HG02885 (cell line): ENCODE data around the gene CETP.
"Not testable (repeated sequence)": the region's sequence is repeated elsewhere in the genome, so short reads cannot be mapped to it uniquely, and the experiment has no call there.

Experiments
- ATAC-seq: cut with Tn5 transposase; IDR thresholded peaks from one replicate; pipeline ENCODE4 v1.9.1; 2021; ENCODE audit warnings: mild to moderate bottlenecking; ENCODE audit not compliant: unreplicated experiment, poor library complexity

The CETP gene

DNA sequence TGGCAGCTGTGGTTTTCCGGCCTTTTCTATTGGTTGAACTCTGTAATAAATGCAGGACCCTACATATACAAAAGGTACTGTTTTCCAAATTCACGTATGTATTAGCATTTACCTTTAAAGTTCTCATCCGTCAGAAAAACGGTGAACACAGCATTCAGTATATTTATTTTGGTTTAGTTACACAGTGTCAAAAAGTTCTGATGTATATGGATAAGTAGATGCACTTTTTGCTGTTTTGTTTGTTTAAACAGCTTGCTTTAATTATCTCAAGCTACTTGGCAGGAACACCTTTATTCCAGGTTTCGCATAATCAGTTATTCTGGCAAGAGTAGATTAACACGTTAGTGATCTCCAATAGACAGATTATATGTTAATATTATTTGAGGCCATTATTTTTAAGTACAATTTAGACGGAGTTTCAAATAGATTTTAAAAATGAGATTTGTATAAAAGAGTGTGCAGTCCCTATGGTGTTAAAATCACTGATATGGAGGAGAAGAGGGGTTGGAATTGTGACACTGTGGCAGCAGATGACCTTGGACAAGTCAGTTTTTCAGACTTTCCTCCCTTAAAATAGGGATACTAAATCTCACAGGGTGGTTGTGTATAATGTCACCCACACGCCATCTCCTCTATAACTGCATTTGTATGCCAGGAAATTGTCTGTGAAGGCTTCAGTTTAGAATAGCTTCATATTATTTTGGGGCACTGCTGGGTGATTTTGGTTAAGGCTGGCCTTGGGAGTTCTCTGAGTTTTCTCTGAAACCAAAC is 27.7 kb upstream of the CETP start:
- ATAC-seq: no peak

DNA sequence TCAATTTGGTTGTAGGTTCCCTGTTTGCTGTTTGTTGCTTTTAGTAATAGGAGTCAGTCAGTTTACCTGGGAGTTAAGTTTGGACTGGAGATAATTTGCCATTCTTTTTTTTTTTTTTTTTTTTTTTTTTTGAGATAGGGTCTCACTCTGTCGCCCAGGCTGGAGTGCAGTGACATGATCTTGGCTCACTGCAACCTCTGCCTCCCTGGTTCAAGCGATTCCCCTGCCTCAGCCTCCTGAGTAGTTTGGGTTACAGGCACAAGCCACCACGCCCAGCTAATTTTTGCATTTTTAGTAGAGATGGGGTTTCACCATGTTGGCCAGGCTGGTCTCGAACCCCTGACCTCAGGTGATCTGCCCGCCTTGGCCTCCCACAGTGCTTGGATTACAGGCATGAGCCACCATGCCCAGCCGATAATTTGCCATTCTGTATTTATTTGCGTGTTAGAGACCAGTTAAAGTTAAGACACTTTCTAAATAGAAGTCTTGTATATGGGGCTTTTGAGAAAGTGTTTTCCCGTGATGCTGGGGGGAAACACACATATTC is 27.1 kb upstream of the CETP start:
- ATAC-seq: not testable (repeated sequence)

DNA sequence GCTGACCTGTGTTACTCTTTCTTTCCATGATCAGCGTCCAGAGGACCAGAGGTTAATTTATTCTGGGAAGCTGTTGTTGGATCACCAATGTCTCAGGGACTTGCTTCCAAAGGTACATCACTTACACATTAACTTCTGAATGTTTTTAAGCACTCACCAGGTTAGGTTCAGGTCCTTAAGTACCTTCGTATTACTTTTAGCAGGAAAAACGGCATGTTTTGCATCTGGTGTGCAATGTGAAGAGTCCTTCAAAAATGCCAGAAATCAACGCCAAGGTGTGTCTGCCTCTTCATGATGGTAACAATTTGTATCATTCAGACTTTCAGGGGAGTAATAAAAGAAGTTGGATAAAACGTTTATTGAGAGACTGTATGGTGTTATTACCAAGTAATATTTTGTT is 26.5 kb upstream of the CETP start:
- ATAC-seq: no peak

DNA sequence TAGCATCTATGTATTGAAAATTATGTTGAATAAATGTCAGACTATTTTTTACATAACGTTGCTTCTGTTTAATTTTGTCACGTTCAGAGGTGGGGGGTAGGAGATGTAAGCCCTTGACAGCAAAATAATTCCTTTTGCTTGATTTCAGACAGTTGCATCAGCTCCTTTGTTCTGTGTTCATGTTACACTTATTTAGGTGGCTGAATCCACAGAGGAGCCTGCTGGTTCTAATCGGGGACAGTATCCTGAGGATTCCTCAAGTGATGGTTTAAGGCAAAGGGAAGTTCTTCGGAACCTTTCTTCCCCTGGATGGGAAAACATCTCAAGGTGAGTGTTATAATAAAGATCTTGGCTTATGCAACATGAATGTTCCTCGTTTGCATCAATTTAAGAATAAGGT is 25.3 kb upstream of the CETP start:
- no peak for ATAC-seq

DNA sequence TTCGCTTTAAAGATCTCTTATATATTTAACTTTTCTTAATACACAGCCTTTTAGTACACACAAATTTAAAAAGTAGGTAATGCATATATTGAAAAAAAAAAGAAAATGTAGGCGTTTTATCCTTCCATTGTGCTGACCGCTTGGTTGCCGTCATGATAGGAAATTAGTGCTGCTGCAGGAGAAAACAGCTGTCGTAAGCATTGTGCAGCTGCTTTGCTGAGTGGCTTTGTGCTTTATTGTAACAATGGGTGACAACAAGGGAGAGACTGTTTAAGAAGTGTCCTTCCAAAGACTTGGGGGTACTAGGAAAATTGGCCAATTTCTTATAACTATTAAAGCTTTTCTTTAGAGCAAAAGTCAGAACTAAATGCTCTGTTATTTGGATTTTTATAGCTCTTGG is 24.8 kb upstream of the CETP start:
- ATAC-seq: no peak

DNA sequence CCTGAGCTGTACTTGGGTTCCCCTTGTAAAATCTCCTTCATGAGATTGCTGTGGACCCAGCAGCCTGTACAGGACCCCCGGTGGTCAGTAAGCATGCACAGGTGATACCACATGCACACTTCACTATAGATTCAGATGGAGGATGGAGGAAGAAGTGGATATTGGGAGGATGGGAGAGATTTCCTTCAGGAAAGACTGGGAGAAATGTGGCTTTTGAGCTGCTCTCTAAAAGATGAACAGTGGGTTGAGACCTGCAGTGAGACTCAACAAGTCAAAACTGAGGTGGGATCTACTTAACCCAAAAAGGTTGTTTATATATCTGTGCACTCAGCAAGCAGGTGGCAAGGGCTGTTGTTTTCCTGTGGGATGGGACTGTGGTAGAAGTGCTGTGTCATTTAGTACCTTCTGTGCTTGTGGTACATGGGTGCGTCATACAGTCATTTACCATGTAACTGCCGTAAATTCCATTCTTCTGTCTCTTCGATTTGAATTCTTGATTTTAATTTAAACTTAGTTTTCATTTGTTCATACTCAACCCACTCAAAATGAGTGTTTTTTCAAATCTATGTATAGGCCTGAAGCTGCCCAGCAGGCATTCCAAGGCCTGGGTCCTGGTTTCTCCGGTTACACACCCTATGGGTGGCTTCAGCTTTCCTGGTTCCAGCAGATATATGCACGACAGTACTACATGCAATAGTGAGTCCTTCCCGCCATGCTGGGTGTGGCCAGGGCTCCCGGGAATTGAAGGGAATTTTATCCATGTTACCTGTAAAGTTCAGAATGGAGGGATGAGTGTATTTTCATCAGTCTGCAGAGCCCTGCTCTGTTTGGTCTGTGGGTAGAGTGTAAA is 22.9 kb upstream of the CETP start:
- ATAC-seq: no peak

DNA sequence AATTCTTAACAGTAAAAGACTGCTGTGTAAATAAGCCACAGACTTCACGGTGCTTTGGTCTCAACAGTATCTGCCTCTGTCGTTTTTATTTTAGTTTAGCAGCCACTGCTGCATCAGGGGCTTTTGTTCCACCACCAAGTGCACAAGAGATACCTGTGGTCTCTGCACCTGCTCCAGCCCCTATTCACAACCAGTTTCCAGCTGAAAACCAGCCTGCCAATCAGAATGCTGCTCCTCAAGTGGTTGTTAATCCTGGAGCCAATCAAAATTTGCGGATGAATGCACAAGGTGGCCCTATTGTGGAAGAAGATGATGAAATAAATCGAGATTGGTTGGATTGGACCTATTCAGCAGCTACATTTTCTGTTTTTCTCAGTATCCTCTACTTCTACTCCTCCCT is 21.9 kb upstream of the CETP start:
- ATAC-seq: no peak

DNA sequence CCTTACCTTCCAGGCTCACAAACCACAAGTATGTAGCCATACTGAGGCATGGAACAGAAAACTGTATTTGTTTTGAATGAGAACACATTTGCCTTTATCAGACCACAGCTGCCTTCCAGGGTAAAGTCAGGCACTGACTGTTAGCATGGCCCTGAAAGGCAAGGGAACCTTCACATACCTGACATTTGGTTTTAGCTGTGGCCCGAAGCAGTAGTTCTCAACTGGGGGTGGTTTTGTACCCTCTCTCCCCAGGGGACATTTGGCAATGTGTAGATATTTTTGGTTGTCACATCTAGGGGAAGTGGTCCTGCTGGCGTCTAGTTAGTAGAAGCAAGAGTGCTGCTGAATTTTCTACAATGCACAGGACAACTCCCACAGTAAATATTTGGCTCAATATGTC is 20.7 kb upstream of the CETP start:
- no peak for ATAC-seq

DNA sequence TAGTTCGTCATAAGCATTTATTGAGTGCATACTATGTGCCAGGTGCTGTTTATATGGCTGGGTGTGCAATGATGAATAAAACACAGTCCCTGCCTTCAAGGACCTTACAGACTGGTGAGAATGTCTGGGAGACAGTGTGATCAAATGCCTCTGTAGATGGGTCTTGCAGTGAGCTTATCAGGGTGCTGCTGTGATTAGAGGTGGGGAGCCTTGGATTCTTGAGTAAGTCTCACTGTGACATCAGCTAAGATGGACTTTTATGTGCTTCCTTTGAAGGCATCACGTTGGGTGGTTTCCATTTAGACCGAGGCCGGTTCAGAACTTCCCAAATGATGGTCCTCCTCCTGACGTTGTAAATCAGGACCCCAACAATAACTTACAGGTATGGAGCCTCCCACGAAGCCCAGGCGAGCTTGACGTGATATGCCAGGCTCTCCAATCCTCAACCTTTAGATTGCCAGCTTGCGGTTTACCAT is 19.9 kb upstream of the CETP start:
- no peak for ATAC-seq

DNA sequence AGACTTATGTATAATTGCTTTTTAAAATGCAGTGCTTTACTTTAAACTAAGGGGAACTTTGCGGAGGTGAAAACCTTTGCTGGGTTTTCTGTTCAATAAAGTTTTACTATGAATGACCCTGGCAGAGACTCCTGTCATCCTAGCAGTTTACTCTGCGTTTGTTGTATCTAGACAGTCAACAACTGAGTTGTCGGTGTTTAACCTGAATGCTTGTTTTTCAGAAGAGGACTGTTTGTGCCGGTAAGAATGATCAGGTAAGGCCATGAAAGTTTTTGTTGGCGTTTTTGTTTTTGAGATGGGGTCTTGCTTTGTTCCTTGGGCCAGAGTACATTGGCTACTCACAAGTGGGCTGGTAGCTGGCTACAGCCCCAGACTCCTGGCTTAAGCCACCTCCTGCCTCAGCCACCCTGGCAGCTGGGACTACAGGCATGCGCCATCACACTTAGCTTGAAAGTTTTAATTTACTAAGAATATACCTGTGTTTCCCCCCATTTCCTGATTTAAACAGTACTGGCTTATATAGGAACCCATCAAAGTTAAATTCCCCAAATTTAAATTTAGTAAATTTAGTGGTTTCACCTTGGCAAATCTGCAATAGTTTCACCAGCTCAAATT is 17.9 kb upstream of the CETP start:
- no peak for ATAC-seq

DNA sequence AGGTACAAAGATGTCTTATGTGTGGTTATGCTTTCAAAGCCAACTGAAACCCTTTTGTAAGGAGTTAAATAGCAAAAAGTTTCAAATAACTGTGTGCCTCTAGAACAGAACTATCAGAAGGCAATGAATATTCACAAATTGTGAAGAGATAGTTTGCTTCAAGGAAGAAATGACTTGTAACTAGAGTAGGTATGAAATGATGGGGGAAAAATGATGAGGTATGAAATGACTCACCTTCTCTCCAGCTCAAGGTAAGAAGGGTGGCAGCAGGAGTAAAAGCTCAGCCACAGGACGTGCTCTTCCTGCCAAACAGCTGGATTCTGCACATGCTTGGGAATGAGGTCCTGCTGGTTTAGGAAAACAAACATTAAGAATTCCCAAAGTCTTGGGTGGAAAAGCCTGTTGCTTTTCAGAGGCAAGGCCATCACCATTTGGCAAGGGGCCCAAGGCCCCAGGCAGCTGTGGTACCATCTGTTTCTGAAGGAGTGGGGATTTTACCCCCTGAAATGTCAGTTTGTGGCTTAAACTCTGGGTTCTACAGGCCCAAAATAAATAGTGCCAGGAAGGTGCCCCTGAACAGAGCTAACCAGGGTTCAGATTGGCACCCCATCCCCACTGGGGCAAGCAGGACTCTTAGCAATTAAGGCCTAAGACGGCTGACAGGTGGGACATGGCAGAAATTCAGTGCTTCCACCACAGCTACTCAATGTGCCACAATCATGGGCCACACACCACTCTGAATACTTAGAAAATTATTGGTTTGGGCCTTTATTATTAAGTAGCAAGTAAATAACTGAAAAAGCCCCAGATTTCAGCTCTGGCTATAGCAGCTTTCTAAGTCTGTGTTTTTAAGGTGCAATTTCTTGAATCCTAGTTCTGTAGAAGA is 16.6 kb upstream of the CETP start:
- ATAC-seq: peak; percentile 45

DNA sequence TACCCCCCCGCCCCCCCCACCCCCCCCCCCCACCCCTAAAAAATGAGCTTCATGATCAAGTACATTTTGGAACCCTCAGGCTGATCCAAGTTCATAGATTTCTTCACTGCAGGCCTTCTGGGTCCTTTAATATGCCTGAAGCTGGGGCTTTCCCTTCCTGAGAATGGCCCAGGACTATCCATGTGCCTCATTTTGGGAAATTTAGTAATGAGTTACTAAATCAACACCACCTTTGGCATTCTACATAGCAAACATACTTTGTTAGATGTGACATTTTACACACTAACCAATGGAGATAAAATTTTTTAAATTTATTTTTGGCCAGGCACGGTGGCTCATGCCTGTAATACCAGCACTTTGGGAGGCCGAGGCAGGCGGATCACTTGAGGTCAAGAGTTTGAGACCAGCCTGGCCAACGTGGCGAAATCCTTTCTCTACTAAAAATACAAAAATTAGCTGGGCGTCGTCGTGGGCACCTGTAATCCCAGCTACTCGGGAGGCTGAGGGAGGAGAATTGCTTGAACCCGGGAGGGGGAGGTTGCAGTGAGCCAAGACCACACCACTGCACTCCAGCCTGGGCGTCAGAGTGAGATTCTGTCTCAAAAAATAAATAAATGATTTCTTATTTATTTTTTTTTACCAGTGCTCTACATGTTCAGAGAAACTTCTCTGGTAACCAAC is 15.8 kb upstream of the CETP start:
- ATAC-seq: no peak

DNA sequence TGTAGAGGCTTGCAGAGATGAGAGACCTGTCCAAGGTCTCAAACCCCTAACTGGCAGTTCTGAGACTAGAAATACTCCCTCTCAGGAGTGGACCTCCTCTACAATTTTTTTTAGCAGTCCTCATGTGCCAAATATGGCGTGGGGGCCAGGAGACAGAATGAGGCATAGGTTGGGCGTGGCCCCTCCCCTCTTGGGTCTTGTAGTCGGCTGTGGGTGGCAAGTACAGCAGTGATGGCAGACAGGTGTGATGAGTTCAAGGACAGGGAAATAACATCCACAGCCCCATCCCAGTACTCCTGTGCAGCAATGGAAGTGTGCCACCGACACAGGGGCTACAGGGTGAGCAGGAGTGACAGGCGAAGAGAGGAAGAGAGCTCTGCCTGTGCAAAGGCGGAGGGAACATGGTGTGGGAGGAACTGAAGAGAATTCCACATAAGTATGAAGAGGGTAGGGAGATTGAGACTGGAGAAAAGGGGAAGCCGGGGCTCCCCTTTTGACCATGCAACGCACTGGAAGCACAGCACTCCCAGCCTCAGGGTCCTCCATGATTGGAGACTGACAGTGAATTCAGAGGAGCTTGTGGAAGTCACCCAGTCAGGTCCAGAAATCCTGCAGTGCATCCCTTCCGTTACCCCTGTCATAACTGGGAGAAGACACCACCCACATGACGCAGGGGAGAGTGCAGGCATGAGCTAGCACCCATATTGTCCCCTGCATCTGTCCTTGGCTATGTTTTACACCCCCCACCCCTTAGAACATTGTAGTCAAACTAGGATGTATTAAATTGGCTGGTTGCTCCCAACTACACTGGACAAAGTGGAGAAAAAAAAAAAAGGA is 14.8 kb upstream of the CETP start:
- ATAC-seq: no peak

DNA sequence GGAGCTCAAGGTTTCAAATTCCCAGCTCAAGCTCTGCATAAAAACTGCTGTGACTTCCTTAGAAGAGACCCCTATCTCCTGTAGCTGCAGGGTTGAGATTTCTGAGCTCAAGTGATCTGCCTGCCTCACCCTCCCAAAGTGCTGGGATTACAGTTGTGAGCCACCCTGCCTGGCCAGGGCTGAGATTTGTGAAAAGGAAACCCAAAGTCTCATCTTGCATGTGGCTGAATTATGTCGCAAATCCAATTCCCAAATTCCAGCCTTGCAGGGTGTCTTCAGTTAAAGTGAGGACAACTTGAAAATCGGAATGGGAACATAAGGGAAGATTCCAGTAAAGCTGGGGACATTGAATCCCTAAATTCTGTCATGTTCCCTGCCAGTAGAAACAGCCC is 14.2 kb upstream of the CETP start:
- ATAC-seq: no peak

DNA sequence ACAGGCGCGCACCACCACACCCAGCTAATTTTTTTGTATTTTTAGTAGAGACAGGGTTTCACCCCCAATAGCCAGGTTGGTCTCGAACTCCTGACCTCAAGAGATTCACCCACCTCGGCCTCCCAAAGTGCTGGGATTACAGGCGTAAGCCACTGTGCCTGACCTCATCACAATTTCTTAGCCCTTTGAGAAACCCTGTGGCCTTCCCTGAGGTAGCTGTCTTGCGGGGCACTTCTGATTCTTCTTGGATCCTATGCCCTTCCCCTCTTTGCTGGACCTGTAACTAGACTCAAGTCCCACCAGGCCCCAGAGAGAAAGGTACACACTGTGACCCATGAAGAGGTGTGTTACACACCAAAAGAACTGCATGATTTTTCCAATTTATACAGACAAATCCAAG is 13.5 kb upstream of the CETP start:
- no peak for ATAC-seq

DNA sequence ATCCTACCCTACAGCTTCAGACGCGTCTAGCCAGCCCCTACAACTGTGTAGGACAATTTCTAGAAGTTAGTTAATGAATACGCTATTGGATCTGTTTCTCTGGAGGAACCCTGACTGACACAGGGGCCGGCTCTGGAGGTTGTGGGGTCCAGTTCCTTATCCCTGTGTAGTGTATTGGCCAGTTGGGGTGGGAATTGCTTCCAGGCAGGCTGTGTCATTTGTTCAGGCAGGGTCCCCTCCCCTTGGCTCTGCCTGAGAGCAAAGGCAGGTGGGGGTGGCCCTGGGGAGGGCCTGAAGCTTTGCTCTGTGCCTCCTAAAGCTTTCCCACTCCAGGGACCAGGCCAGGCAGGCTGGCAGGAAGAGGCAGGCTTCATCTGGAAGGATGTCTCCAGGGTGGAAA is 11.7 kb upstream of the CETP start:
- ATAC-seq: no peak

DNA sequence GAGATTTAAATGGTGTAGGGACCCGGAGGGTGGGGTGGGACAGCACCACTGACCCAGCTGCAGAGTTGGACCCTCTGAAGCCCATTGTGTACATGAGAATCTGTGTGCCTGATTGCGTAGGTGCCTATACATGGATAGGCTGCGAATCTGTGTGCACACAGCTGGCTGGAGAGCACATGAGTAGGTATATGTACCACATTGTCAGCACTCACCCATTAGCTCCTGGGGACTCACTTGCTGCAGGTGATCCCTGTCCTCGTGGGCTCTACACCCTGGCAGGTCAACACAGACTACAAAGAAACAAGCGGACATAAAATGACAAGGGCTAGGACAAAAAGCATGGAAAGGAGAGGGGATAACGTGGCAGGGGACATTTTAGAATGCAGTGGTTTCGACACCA is 11.3 kb upstream of the CETP start:
- no peak for ATAC-seq

DNA sequence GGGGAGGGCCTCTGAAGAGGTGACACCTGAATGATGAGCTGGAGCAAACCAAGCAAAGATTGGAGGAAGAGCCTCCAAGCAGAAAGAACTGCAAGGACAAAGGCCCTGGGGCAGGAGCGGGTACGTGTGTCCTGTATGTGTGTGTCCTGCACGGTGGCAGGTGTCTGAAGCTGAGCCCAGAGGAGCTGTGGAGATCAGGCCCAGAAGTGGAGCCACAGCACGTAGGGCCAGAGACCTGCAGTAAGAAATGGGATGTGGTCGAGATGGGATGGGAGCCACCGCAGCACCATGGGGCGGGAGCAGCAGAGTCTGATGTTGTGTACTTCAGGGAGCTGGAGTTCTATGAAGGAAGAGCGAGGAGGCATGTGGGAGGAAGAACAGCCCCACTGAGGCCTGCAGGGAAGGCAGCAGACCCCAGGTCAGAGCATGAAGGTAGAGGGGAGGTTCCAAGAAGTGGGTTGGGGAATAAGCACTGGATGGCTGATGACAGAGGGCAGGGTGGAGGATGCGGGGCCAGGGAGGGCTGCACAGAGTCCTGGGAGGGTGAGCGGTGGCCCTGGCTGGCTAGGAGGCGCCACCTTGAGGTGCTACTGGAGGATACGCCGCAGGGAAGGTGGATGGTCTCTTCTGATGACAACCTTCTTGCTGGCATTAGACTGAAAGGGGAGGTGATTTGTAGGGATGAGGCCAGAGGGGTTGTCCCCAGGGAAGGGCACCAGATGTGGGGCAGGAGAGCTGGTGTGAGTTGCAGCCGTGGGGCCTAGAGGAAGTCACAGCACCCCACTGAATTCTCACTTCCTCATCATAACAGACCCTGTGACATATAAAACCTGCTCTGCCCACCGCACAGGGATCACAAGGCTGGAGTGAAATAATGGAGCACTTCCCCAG is 10.6 kb upstream of the CETP start:
- peak; percentile 61 for ATAC-seq
